Motor neuron (in vitro differentiated cells): ENCODE data around the gene LDB2. TPM values are rescaled to one million over a fixed set of nuclear protein-coding genes. Genes with fewer than 3 reads are reported as not detected.

ENCODE experiments used
- ATAC-seq, 8 experiments: fragments of 200-7000 bp; cut with Tn5 transposase; replicated peaks in 6 of 8; 2 replicates each; pipeline ENCODE4 v1.8.0; 2021; ENCODE audit warnings: mild to moderate bottlenecking in 8 of 8, moderate library complexity in 8 of 8
- H3K27ac ChIP-seq, 2 donors: fragments of 250-450 bp; sonication (Bioruptor Pico); 2 replicates each; pipeline ENCODE4 v1.9.0; 2021; ENCODE audit warnings: antibody characterized with exemption in 2 of 2, mild to moderate bottlenecking in 2 of 2, moderate library complexity in 1 of 2
- H3K4me1 ChIP-seq, 2 donors: fragments of 250-450 bp; sonication (Bioruptor Pico); replicated peaks in 1 of 2; 2 replicates each; pipeline ENCODE4 v1.6.1; 2021; ENCODE audit warnings: antibody characterized with exemption in 2 of 2, mild to moderate bottlenecking in 2 of 2, moderate library complexity in 1 of 2
- H3K4me3 ChIP-seq, 5 donors: fragments of 250-450 bp; sonication (Bioruptor Pico); 2 replicates each; pipeline ENCODE4 v1.9.0; 2021; ENCODE audit warnings: antibody characterized with exemption in 5 of 5, mild to moderate bottlenecking in 5 of 5, moderate library complexity in 4 of 5
- WGBS, 10 experiments: fragments of 450-650 bp; shearing (Covaris generic); methylation state at CpG; one replicate each; pipeline ENCODE4 v1.0.0; 2022; 5-methylcytosine and 5-hydroxymethylcytosine counted together
- in situ Hi-C, 9 experiments: fragments of 400-800 bp; cut with MboI; loops; one replicate each; pipeline ENCODE4 v1.15.0; 2021; ENCODE audit warnings: low sequenced_read_pairs in 9 of 9, low pct_unique_long_range_greater_than_20kb in 2 of 9; ENCODE audit not compliant: unreplicated experiment in 9 of 9
- total RNA-seq, 8 experiments: library from RNA; unstranded; fragments of 300-600 nt; gene quantifications; 2 replicates each; pipeline versions ENCODE4 v1.2.3 to v1.2.4, GENCODE V29; 2022

Gene LDB2
- total RNA-seq, 8 experiments from 2014 or later = 5.8 to 107 (median 20.9) TPM

DNA sequence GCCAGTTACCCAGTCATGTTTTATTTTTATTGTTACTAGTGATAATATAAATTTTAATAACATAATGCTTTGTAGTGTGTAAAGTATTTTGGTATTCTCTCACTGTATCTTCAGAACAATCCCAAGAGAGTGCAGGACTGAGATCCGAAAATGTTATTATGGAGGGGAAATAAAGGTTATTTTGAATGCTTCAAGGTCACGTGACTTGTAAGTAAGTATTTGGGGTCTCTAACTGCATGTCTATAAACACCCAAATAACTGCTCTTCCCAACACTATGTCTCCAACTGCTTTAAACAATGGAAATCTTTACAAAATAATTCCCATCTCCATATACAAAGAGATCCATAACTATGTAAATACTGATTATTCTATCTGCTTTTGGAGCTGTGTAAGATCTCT is 302.2 kb downstream of the LDB2 start:
- ATAC-seq = no peak
- H3K27ac ChIP-seq = no peak overlapping the region
- in situ Hi-C loops = no loop called here
- peaks cover 45 to 55% of the 10 kb centered on the region in 2 donors for H3K4me1 ChIP-seq
- no peak overlapping the region for H3K4me3 ChIP-seq
- WGBS, 10 experiments = 86 to 100% (median 100%) methylated on average over 1 to 2 of the region's 2 CpGs; no CpG with 5 or more reads in 1 of the 10 experiments

DNA sequence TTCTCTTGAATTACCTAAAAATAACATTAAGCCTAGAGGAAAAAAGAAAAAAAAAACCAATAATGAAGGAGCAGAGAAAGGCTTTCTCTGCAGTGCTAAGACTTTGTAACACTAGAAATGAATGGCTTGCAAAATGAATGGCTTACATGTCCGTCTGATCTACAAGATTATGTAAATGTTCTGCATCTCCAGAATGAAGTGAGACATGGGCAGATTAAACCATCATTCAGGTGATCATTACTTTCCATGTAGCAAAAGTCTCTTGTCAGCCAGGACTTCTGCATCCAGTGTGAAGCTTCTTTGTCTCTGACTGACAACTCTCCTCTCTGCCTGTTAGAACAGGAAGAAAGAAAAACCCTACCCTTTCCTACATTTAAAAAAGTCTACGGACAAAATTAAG is 304.3 kb downstream of the LDB2 start:
- no peak for ATAC-seq
- 61 to 100% (median 81%) methylated on average over 1 to 2 of the region's 2 CpGs; no CpG with 5 or more reads in 2 of the 10 experiments for WGBS, 10 experiments
- H3K4me1 ChIP-seq = peaks cover 47 to 53% of the 10 kb centered on the region in 2 donors
- no peak overlapping the region for H3K4me3 ChIP-seq
- H3K27ac ChIP-seq = no peak overlapping the region
- in situ Hi-C loops = no loop called here

DNA sequence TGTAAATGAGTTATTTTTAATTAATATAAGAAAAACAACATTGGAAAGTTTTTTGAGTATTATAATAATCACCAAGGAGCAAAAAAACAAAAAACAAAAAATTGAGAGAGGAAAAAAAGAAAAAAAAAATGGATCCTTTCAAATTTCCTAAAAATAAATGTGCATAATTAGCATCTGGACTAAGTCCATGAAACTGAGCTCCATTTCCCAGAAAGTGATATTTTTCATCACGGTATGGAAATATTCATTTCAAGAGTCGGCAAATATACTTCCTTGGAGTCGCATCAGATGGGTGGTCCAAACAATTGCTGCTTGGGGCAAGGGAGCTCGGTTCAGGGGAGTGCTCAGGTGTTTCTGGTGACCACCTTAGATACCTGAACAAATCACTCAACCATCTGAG is 305.1 kb downstream of the LDB2 start:
- ATAC-seq = no peak
- H3K4me3 ChIP-seq = no peak overlapping the region
- H3K4me1 ChIP-seq = peaks cover 40 to 46% of the 10 kb centered on the region in 2 donors
- no peak overlapping the region for H3K27ac ChIP-seq
- 18 to 100% (median 83%) methylated on average over 3 of the region's 4 CpGs for WGBS, 10 experiments
- in situ Hi-C loops = no loop called here

- ATAC-seq = peak in 5 of 8 experiments; percentile 48 to 55 (median 52)
- in situ Hi-C loops = no loop called here
- WGBS, 10 experiments = 35 to 100% (median 83%) methylated on average over 1 to 3 of the region's 3 CpGs; no CpG with 5 or more reads in 1 of the 10 experiments
- H3K27ac ChIP-seq = peak overlapping the region; percentile 45 to 58
- H3K4me3 ChIP-seq = no peak overlapping the region
- H3K4me1 ChIP-seq = peaks cover 32 to 35% of the 10 kb centered on the region in 2 donors
Observed at GRCh38 chr4:16591272-16591826, 307.1 kb downstream of the LDB2 start.

DNA sequence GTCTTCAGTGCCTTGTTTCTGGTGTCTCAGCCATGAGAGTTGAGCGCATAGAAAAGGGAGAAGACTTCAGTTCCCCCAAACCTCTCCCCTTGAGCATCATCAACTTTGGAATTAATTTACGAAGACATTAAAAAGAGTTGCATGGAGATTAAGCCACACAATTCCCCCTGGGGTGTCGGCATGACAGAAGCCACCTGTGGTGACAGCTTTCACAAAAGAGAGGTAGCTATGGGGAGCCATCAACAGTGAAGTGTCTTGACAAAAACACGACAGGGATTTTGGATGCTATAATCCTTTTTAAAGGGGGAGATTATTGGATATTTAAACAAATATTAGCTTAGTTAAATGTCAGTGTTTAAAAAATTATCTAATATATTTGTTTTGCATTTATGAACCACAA is 307.6 kb downstream of the LDB2 start:
- Histone ChIP-seq H3K27ac (peak overlapping the region in 1 of 2 donors; percentile 45), H3K4me1 (peaks cover 32 to 35% of the 10 kb centered on the region in 2 donors), H3K4me3 (no peak overlapping the region)
- no peak for ATAC-seq
- 40 to 100% (median 61%) methylated on average over 1 to 4 of the region's 4 CpGs for WGBS, 10 experiments
- in situ Hi-C loops = no loop called here

DNA sequence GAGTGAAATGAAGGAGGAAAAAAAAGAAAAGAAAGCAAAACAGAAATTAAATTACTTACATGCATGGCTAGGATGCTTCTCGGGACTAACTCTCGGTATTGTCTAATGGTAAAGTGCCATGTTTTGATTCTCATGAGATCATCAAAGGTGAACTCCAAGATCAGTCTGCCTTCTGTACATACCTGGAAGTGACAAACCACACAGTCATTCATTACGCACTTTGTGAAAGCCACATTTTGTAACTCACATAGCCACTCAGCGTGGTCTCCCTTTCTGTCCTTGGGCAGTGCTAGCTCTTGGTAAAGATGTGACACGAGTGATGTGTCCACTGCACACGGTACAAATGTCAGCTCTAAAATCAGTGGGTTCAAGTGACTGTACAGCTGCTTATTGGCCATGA is 309.8 kb downstream of the LDB2 start:
- Histone ChIP-seq H3K27ac (no peak overlapping the region), H3K4me3 (no peak overlapping the region), H3K4me1 (peaks cover 24 to 27% of the 10 kb centered on the region in 2 donors)
- ATAC-seq = no peak
- in situ Hi-C loops = no loop called here
- WGBS, 10 experiments = 73 to 98% (median 92%) methylated on average over 2 to 6 of the region's 6 CpGs; no CpG with 5 or more reads in 1 of the 10 experiments

- no peak overlapping the region for H3K27ac ChIP-seq
- no peak for ATAC-seq
- in situ Hi-C loops = no loop called here
- peaks cover 22 to 25% of the 10 kb centered on the region in 2 donors for H3K4me1 ChIP-seq
- 100% methylated on average over 1 of the region's 1 CpG; no CpG with 5 or more reads in 5 of the 10 experiments for WGBS, 10 experiments
- H3K4me3 ChIP-seq = no peak overlapping the region
Observed at GRCh38 chr4:16588149-16588548, 310.3 kb downstream of the LDB2 start.

DNA sequence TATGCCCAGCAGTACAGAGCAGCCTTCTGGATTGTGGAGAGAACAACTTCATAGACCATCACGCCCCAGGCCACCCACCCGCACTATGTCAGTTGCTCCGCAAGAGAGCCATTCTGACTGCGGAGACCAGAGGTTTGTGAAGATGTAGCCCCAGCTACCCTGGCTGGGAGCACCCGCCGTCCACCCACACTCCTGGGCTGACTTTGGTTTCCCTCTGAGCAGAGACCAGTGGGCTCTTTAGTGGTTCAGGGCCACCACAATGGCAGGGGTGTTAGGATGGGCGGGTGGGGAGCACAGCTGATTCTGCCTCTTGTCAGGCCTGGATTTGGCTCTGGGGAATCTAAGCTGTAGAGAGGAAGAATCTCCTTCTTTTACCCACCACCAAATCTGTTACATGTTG is 313.4 kb downstream of the LDB2 start:
- WGBS, 10 experiments = 96 to 100% methylated on average over 2 to 4 of the region's 7 CpGs; no CpG with 5 or more reads in 8 of the 10 experiments
- H3K27ac ChIP-seq = no peak overlapping the region
- no peak for ATAC-seq
- peaks cover 1 to 3% of the 10 kb centered on the region in 2 donors for H3K4me1 ChIP-seq
- in situ Hi-C loops = no loop called here
- no peak overlapping the region for H3K4me3 ChIP-seq

- no peak overlapping the region for H3K4me3 ChIP-seq
- peak in 1 of 8 experiments; percentile 37 for ATAC-seq
- WGBS, 10 experiments = 69 to 100% (median 85%) methylated on average over 1 to 8 of the region's 8 CpGs; no CpG with 5 or more reads in 2 of the 10 experiments
- peaks cover 3 to 5% of the 10 kb centered on the region in 2 donors for H3K4me1 ChIP-seq
- in situ Hi-C loops = no loop called here
- no peak overlapping the region for H3K27ac ChIP-seq
Observed at GRCh38 chr4:16583764-16584163, 314.7 kb downstream of the LDB2 start.

- ATAC-seq = peak in 1 of 8 experiments; percentile 42
- Histone ChIP-seq H3K4me1 (peaks cover 3 to 5% of the 10 kb centered on the region in 2 donors), H3K4me3 (no peak overlapping the region), H3K27ac (no peak overlapping the region)
- in situ Hi-C loops = no loop called here
- 78 to 100% (median 98%) methylated on average over 1 to 6 of the region's 10 CpGs; no CpG with 5 or more reads in 4 of the 10 experiments for WGBS, 10 experiments
Observed at GRCh38 chr4:16582526-16582925, 315.9 kb downstream of the LDB2 start.

GRCh38 chr4:16582036-16582435 is 316.4 kb downstream of the LDB2 start:
- Histone ChIP-seq H3K4me3 (no peak overlapping the region), H3K4me1 (peaks cover 3 to 5% of the 10 kb centered on the region in 2 donors), H3K27ac (no peak overlapping the region)
- WGBS, 10 experiments = 100% methylated on average over 2 to 3 of the region's 3 CpGs; no CpG with 5 or more reads in 8 of the 10 experiments
- in situ Hi-C loops = no loop called here
- ATAC-seq = no peak

GRCh38 chr4:16581117-16581516 is 317.3 kb downstream of the LDB2 start:
- no peak overlapping the region for H3K27ac ChIP-seq
- H3K4me3 ChIP-seq = no peak overlapping the region
- no peak for ATAC-seq
- in situ Hi-C loops = no loop called here
- peaks cover 3 to 5% of the 10 kb centered on the region in 2 donors for H3K4me1 ChIP-seq
- WGBS, 10 experiments = 67 to 96% (median 92%) methylated on average over 1 to 3 of the region's 3 CpGs; no CpG with 5 or more reads in 3 of the 10 experiments

DNA sequence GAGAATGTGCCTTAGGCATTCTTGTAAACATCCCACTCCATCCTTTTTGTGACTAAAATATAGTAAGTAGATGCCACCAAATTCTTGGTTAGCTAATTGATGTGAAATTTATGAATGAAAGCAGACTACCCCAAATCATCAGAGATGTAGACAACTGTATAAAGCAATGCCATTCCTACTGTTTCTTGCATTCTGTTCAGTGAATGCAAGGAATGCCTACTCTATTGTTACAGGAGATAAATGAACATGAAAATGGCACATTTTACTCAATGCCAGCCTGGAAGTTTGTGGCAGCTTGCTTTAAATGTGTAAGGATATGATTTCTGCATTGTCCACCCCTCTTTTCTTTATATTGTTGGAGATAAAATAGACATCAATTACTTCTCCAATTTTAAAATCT is 317.9 kb downstream of the LDB2 start:
- ATAC-seq = peak in 3 of 8 experiments; percentile 36 to 79 (median 69)
- peaks cover 3 to 5% of the 10 kb centered on the region in 2 donors for H3K4me1 ChIP-seq
- no peak overlapping the region for H3K27ac ChIP-seq
- no peak overlapping the region for H3K4me3 ChIP-seq
- in situ Hi-C loops = no loop called here

GRCh38 chr4:16579866-16580265 is 318.6 kb downstream of the LDB2 start:
- peaks cover 3 to 5% of the 10 kb centered on the region in 2 donors for H3K4me1 ChIP-seq
- in situ Hi-C loops = no loop called here
- WGBS, 10 experiments = 37 to 82% (median 58%) methylated on average over 1 to 3 of the region's 3 CpGs; no CpG with 5 or more reads in 2 of the 10 experiments
- H3K4me3 ChIP-seq = no peak overlapping the region
- H3K27ac ChIP-seq = no peak overlapping the region
- ATAC-seq = peak in 2 of 8 experiments; percentile 16 to 36
